Activated T-helper 1 cell treated with anti-CD3 and anti-CD28 coated beads, Interleukin-2, amount 50 U/mL, for 16 hours (primary cell): ENCODE data around the gene CFLAR.
A peak's percentile ranks its signal among the peaks of the same experiment; 100 is the strongest.
"Not testable (repeated sequence)": the region's sequence is repeated elsewhere in the genome, so short reads cannot be mapped to it uniquely, and the experiment has no call there.

Experiments used
- DNase-seq, 2 donors: peaks; one replicate each; pipeline ENCODE4 v3.0.0-alpha.2; 2020; ENCODE audit warnings: low read depth in 1 of 2, low spot score in 1 of 2

Gene CFLAR

GRCh38 chr2:201118121-201118960, 2.4 kb downstream of the CFLAR start:
- peak; percentile 75 to 79 for DNase-seq

DNA sequence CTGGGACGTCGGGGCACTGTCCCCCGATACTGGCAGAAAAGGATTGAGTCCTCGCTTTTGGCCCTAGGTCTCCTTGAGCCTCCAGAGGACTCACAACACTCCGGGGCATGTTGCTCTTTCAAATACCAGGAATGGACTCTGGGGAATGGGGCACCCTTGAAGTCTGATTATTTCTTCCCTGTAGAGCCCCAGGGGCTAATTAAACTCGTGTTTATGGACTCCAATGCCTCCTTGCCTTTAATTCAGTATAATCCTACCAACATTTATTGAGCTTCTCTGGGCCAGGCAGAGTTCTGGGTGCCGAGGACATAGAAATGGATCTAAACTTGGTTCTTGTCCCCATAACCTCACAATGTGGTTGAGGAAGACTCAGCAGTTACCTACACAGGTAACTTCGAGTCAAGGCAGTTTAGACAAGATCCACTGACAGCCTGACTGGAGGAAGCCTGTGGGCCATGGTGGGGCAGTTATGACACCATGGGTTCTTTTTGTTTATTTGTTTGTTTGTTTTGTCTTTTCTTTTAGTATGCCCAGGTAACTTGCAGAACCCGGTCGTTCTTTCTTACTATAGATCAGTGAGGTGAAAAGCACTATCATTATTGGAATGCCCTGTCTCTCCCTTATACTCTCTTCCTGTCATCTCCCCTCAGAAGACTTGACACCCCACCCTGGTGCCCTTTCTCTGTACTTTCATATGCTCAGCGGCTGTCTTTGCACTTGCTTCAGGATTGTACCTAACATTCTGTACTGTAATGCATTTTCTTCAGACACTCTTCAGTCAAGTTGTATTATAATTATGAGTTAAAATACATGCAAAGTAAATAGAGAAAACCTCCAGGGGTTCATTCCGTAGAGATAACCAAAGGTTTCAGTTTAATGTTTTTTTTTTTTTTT, 3.2 kb downstream of the CFLAR start:
- no peak for DNase-seq

- no peak for DNase-seq
Measured at GRCh38 chr2:201122276-201122675, 6.3 kb downstream of the CFLAR start.

- no peak for DNase-seq
Measured at GRCh38 chr2:201126308-201127151, 10.6 kb downstream of the CFLAR start.

GRCh38 chr2:201127152-201127511, 11.2 kb downstream of the CFLAR start:
- DNase-seq: no peak

GRCh38 chr2:201127570-201127969, 11.6 kb downstream of the CFLAR start:
- DNase-seq: peak in 1 of 2 donors; percentile 34

DNA sequence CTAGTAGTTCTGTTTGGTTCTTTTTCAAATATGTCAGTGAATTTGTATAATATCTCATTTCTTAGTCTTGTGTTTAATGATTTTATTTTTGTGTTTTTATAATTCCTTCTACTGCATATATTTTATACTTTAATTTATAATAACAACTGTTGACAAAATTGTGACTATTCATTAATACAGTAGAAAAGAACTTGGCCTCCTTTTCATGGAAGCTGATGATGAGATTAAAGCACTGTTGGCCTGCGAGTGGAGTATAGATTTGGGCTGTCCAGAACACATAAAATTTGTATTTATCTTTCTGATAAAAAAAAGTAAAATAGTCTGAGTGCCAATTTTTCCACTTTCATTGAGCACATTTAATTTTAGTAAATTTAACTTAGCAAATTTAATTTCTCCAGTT, 12.1 kb downstream of the CFLAR start:
- no peak for DNase-seq

DNA sequence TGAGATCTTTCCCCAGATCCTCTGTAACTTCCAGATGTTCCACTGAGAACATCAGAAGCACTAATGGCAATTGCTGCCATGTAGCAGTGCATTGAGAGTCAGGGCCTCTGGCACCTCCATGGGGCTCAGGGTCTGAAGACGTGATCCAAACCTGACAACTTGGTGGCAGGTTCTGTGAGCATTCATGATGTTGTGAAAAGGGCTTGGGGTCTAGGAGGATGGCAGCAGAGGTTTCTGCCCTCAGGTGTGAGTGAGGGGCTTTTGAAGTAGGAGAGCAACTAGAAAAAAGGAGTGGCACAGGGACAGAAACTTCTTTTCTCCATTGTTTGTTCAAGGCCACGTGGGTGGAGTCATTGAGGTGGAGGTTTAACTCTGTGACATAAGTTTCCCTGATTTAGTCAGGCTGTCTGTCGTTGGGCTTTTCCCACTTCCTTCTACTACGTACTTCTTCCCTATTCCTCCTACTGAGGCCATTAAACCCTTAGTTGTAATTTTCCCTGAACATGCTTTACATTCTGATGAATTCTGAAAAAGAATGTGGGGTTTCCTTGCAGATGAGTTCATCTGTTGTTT, 13.1 kb downstream of the CFLAR start:
- DNase-seq: no peak

GRCh38 chr2:201130524-201131186, 14.7 kb downstream of the CFLAR start:
- DNase-seq: no peak

- no peak for DNase-seq
Measured at GRCh38 chr2:201132518-201132917, 16.6 kb downstream of the CFLAR start.

GRCh38 chr2:201135386-201135785, 19.4 kb downstream of the CFLAR start:
- no peak for DNase-seq

GRCh38 chr2:201136889-201137321, 20.9 kb downstream of the CFLAR start:
- DNase-seq: no peak

GRCh38 chr2:201137505-201138400, 21.8 kb downstream of the CFLAR start:
- DNase-seq: no peak

DNA sequence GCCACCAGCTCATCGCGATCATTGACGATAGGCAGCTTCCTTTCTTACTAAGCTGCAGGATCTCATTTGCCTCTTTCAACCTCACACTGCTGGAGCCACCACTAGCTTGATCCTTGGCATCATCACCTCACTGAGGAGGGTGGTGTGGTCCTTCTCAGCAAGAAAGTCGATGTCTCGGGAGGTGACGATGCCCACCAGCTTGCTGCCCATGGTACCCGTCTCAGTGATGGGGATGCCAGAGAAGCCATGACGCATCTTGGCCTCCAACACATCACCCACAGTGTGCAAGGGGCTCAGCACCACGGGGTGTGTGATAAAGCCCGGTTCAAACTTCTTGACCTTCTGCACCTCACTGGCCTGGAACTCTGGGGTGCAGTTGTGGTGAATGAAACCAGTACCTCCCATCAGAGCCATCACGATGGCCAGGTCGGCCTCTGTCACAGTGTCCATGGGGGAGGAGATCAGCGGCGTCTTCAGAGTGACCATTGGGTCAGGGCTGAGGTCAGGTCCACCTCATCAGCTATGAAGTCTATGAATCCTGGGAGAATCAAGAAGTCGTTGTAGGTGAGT, 22.5 kb downstream of the CFLAR start:
- no peak for DNase-seq

DNA sequence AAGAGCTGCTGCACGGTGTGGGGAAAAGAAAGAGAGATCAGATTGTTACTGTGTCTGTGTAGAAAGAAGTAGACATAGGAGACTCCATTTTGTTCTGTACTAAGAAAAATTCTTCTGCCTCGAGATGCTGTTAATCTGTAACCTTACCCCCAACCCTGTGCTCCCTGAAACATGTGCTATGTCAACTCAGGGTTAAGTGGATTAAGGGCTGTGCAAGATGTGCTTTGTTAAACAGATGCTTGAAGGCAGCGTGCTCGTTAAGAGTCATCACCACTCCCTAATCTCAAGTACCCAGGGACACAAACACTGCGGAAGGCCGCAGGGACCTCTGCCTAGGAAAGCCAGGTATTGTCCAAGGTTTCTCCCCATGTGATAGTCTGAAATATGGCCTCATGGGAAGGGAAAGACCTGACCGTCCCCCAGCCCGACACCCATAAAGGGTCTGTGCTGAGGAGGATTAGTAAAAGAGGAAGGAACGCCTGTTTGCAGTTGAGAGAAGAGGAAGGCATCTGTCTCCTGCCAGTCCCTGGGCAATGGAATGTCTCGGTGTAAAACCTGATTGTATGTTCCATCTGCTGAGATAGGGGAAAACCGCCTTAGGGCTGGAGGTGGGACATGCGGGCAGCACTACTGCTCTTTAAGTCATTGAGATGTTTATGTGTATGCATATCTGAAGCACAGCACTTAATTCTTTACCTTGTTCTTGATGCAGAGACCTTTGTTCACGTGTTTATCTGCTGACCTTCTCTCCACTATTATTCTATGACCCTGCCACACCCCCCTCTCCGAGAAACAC, 23.2 kb downstream of the CFLAR start:
- not testable (repeated sequence) for DNase-seq

- DNase-seq: no peak
Measured at GRCh38 chr2:201139836-201140604, 24.1 kb downstream of the CFLAR start.
